SK-N-SH (cell line): Measurements from ENCODE around the gene PDXDC1. TPM values are rescaled to one million over a fixed set of nuclear protein-coding genes. Genes with fewer than 3 reads are reported as not detected.
A peak's percentile ranks its signal among the peaks of the same experiment; 100 is the strongest.
"Not testable (repeated sequence)": the region's sequence is repeated elsewhere in the genome, so short reads cannot be mapped to it uniquely, and the experiment has no call there.

Experiments used
- CTCF ChIA-PET: fragments of 300-600, 350-600 bp; formaldehyde crosslinking; extraction: SDS; loops from one replicate; lab custom pipeline; 2021; lab: Yijun Ruan, JAX
- POLR2A ChIA-PET: fragments of 350-600 bp; sonication (Branson Sonifier 250); formaldehyde crosslinking; extraction: SDS; loops from one replicate; lab custom pipeline; 2020; ENCODE audit warnings: antibody characterized with exemption, inconsistent platforms; lab: Yijun Ruan, JAX
- DNase-seq: peaks from one replicate; pipeline ENCODE4 v3.0.0; 2012
- H2AFZ ChIP-seq: fragments of 200-600 bp; sonication (generic); 2 replicates; pipeline ENCODE4 v1.8.1; 2016; ENCODE audit warnings: antibody characterized with exemption, mild to moderate bottlenecking, low read depth
- H3F3A ChIP-seq: fragments of 200-600 bp; sonication (generic); replicated peaks from 2 replicates; pipeline ENCODE3; 2016; ENCODE audit warnings: antibody characterized with exemption, mild to moderate bottlenecking; ENCODE audit not compliant: insufficient read depth
- H3K27ac ChIP-seq, 2 experiments: fragments of 200-500 bp in 1 of 2; fragments of 200-600 bp in 1 of 2; sonication (Bioruptor generic) in 1 of 2; sonication (generic), shearing (Covaris generic) in 1 of 2; 2 replicates each; pipeline versions ENCODE4 v1.5.1 to v1.6.1; 2014 to 2016; ENCODE audit warnings: low read depth in 2 of 2, inconsistent platforms in 1 of 2, low read length in 1 of 2, mild to moderate bottlenecking in 1 of 2, mixed read lengths in 1 of 2
- H3K27me3 ChIP-seq: fragments of 200-600 bp; sonication (generic), shearing (Covaris generic); 2 replicates; pipeline ENCODE4 v1.6.1; 2016; ENCODE audit warnings: mixed run types; ENCODE audit not compliant: insufficient read depth
- H3K36me3 ChIP-seq, 2 experiments: fragments of 200-500 bp in 1 of 2; fragments of 200-600 bp in 1 of 2; sonication (Bioruptor generic) in 1 of 2; sonication (generic) in 1 of 2; replicated peaks in 1 of 2; 2 replicates each; pipeline versions ENCODE3 to v1.5.1; 2014 to 2016; ENCODE audit warnings: low read length in 1 of 2, mild to moderate bottlenecking in 1 of 2; ENCODE audit not compliant: insufficient read depth in 2 of 2, control insufficient read depth in 1 of 2
- H3K4me1 ChIP-seq, 2 experiments: fragments of 200-500 bp in 1 of 2; fragments of 200-600 bp in 1 of 2; sonication (Bioruptor generic) in 1 of 2; sonication (generic), shearing (Covaris generic) in 1 of 2; 2 replicates each; pipeline versions ENCODE4 v1.5.1 to v1.6.1; 2014 to 2016; ENCODE audit warnings: low read depth in 1 of 2, low read length in 1 of 2, mixed run types in 1 of 2; ENCODE audit not compliant: insufficient read depth in 2 of 2, control insufficient read depth in 1 of 2
- H3K4me2 ChIP-seq: fragments of 200-600 bp; sonication (generic), shearing (Covaris generic); 2 replicates; pipeline ENCODE4 v1.6.1; 2017; ENCODE audit warnings: mixed run types
- H3K4me3 ChIP-seq, 2 experiments: fragments of 200-500 bp in 1 of 2; fragments of 200-600 bp in 1 of 2; sonication (Bioruptor generic) in 1 of 2; sonication (generic), shearing (Covaris generic) in 1 of 2; 2 replicates each; pipeline versions ENCODE4 v1.5.1 to v1.8.1; 2014 to 2016; ENCODE audit warnings: low read depth in 2 of 2, inconsistent platforms in 1 of 2, low read length in 1 of 2, mild to moderate bottlenecking in 1 of 2, mixed read lengths in 1 of 2, moderate library complexity in 1 of 2
- H3K79me2 ChIP-seq: fragments of 200-600 bp; sonication (generic); 2 replicates; pipeline ENCODE4 v1.8.1; 2017; ENCODE audit warnings: mild to moderate bottlenecking; ENCODE audit not compliant: insufficient read depth
- H3K9ac ChIP-seq: fragments of 200-600 bp; sonication (generic); 2 replicates; pipeline ENCODE4 v1.6.1; 2017; ENCODE audit warnings: mixed run types
- H3K9me2 ChIP-seq: fragments of 200-600 bp; sonication (generic); 2 replicates; pipeline ENCODE4 v1.6.1; 2017; ENCODE audit warnings: mixed run types
- H3K9me3 ChIP-seq: fragments of 200-600 bp; sonication (generic); 2 replicates; pipeline ENCODE4 v1.6.1; 2017; ENCODE audit warnings: mixed run types, mild to moderate bottlenecking, moderate library complexity
- H4K20me1 ChIP-seq: fragments of 200-600 bp; sonication (generic); 2 replicates; pipeline ENCODE4 v1.6.1; 2017; ENCODE audit warnings: mild to moderate bottlenecking, mixed run types; ENCODE audit not compliant: insufficient read depth
- CHD2 ChIP-seq: fragments of 150-350 bp; IDR thresholded peaks from 2 replicates; pipeline ENCODE4 v1.6.1; 2018; ENCODE audit warnings: low read length; ENCODE audit not compliant: partially characterized antibody
- CTCF ChIP-seq: fragments of 200-600 bp; sonication (generic); IDR thresholded peaks from 2 replicates; pipeline ENCODE4 v1.6.1; 2017; ENCODE audit warnings: antibody characterized with exemption, mild to moderate bottlenecking, moderate library complexity
- ELF1 ChIP-seq: IDR thresholded peaks from 2 replicates; pipeline ENCODE4 v1.4.0; 2012
- EP300 ChIP-seq, 2 experiments: IDR thresholded peaks; 2 replicates each; pipeline versions ENCODE4 v1.4.0 to v1.6.1; 2012; ENCODE audit warnings: borderline replicate concordance in 1 of 2, low read depth in 1 of 2, low read length in 1 of 2
- EZH2phosphoT487 ChIP-seq: fragments of 200-600 bp; sonication (generic); IDR thresholded peaks from 2 replicates; pipeline ENCODE4 v1.6.1; 2017; ENCODE audit warnings: low read depth, mixed run types, mild to moderate bottlenecking, antibody characterized with exemption, moderate library complexity, borderline replicate concordance
- FOXM1 ChIP-seq: IDR thresholded peaks from 2 replicates; pipeline ENCODE4 v1.4.0; 2012; ENCODE audit warnings: low read depth, mild to moderate bottlenecking
- GABPA ChIP-seq: IDR thresholded peaks from 2 replicates; pipeline ENCODE4 v1.4.0; 2012; ENCODE audit warnings: low read depth, mild to moderate bottlenecking
- GATA2 ChIP-seq: sonication (generic); formaldehyde crosslinking; IDR thresholded peaks from 2 replicates; pipeline ENCODE4 v1.5.0; 2020; ENCODE audit warnings: mild to moderate bottlenecking, missing genetic modification reagents
- JUND ChIP-seq: IDR thresholded peaks from 2 replicates; pipeline ENCODE4 v1.4.0; 2012
- MEF2A ChIP-seq: IDR thresholded peaks from 2 replicates; pipeline ENCODE4 v1.4.0; 2012; ENCODE audit warnings: low read depth, borderline replicate concordance
- MXI1 ChIP-seq: IDR thresholded peaks from 2 replicates; pipeline ENCODE4 v1.6.1; 2012; ENCODE audit warnings: mild to moderate bottlenecking, low read depth, low read length, improper control_type of control experiment
- NFIC ChIP-seq: IDR thresholded peaks from 2 replicates; pipeline ENCODE4 v1.4.0; 2012; ENCODE audit warnings: borderline replicate concordance
- NRF1 ChIP-seq: IDR thresholded peaks from 2 replicates; pipeline ENCODE4 v1.6.1; 2012; ENCODE audit warnings: low read depth, mild to moderate bottlenecking, low read length
- POLR2AphosphoS5 ChIP-seq: IDR thresholded peaks from 2 replicates; pipeline ENCODE4 v1.6.1; 2012; ENCODE audit warnings: low read depth, low read length
- RAD21 ChIP-seq: IDR thresholded peaks from 2 replicates; pipeline ENCODE4 v1.6.1; 2012; ENCODE audit warnings: mild to moderate bottlenecking, low read length
- RXRA ChIP-seq: IDR thresholded peaks from 2 replicates; pipeline ENCODE4 v1.4.0; 2012; ENCODE audit warnings: low read depth, mild to moderate bottlenecking, borderline replicate concordance
- SIN3A ChIP-seq: IDR thresholded peaks from 2 replicates; pipeline ENCODE4 v1.6.1; 2012; ENCODE audit warnings: low read depth, mild to moderate bottlenecking, low read length, moderate library complexity, borderline replicate concordance
- YY1 ChIP-seq: IDR thresholded peaks from 2 replicates; pipeline ENCODE4 v1.4.0; 2012; ENCODE audit warnings: low read depth, mild to moderate bottlenecking
- ZBTB33 ChIP-seq: IDR thresholded peaks from 2 replicates; pipeline ENCODE4 v1.4.0; 2012; ENCODE audit warnings: low read depth, borderline replicate concordance
- WGBS: methylation state at CpG from one replicate; pipeline ENCODE4 v1.1.6; 2017; ENCODE audit warnings: low lambda C conversion rate; 5-methylcytosine and 5-hydroxymethylcytosine counted together
- polyA plus RNA-seq, 3 experiments: library from polyadenylated mRNA; depleted of rRNA; stranded (reverse); fragments of >200 nt; gene quantifications; 2 replicates each; pipeline ENCODE4 v1.2.3, GENCODE V29; 2012
- TF ChIP-seq, protein P1 (sequence below): fragments of 150-350 bp; IDR thresholded peaks from 2 replicates; pipeline ENCODE4 v1.6.1; 2017; ENCODE audit warnings: antibody characterized with exemption, low read length, low read depth, borderline replicate concordance
- TF ChIP-seq, protein P2 (sequence below): fragments of 150-350 bp; IDR thresholded peaks from 2 replicates; pipeline ENCODE4 v1.6.1; 2016; ENCODE audit warnings: mild to moderate bottlenecking, low read depth, low read length

PDXDC1 gene
- polyA plus RNA-seq, 1 of the 3 experiments (the other 2 are of a cell fraction), result 37.4 TPM

- TF ChIP-seq RAD21, result peak; percentile 4; the same call in 1 of the 2 replicates
- TF ChIP-seq CTCF, result peak; percentile 39
- TF ChIP-seq, all 33 proteins: peak for 2; not testable (repeated sequence) for 31
- DNase-seq, result not testable (repeated sequence)
Measured at GRCh38 chr16:15071916-15072769, 97.3 kb downstream of the PDXDC1 start.

GRCh38 chr16:15073101-15073500 lies 98.3 kb downstream of the PDXDC1 start:
- peaks cover 20% of the 10 kb centered on the region for H3F3A ChIP-seq
- no peaks in the 10 kb centered on the region for H3K9me2 ChIP-seq
- no peak overlapping the region for H3K4me3 ChIP-seq
- H3K4me1 ChIP-seq, result no peaks in the 10 kb centered on the region
- H3K27ac ChIP-seq, result no peak overlapping the region
- H3K79me2 ChIP-seq, result 0 out of 2 replicates have a peak, but pooled peaks cover 3% of the 10 kb centered on the region
- no peak overlapping the region for H3K4me2 ChIP-seq
- H3K36me3 ChIP-seq, result peaks cover 50 to 56% of the 10 kb centered on the region in 2 experiments
- 98% methylated on average over 6 of the region's 6 CpGs for WGBS
- H2AFZ ChIP-seq, result no peak overlapping the region
- POLR2A ChIA-PET, result interaction anchor here (1.2 kb wide), 1 partner anchor 21 kb away, joined by 3 read pairs; the partner anchor contains the start of gene RRN3
- TF ChIP-seq POLR2AphosphoS5, result no peak
- TF ChIP-seq CHD2, result no peak
- TF ChIP-seq EP300 (IDR thresholded peaks at IDR 0.05; ENCODE audit: borderline replicate concordance in 1 of 2, low read depth in 1 of 2, low read length in 1 of 2), result no peak
- no peak for TF ChIP-seq FOXM1
- no peak for TF ChIP-seq SIN3A
- TF ChIP-seq NRF1, result no peak
- TF ChIP-seq, protein P1, sequence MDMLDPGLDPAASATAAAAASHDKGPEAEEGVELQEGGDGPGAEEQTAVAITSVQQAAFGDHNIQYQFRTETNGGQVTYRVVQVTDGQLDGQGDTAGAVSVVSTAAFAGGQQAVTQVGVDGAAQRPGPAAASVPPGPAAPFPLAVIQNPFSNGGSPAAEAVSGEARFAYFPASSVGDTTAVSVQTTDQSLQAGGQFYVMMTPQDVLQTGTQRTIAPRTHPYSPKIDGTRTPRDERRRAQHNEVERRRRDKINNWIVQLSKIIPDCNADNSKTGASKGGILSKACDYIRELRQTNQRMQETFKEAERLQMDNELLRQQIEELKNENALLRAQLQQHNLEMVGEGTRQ, result no peak
- TF ChIP-seq MEF2A, result no peak
- TF ChIP-seq ZBTB33, result no peak
- TF ChIP-seq JUND, result no peak
- TF ChIP-seq MXI1, result no peak
- TF ChIP-seq, protein P2, sequence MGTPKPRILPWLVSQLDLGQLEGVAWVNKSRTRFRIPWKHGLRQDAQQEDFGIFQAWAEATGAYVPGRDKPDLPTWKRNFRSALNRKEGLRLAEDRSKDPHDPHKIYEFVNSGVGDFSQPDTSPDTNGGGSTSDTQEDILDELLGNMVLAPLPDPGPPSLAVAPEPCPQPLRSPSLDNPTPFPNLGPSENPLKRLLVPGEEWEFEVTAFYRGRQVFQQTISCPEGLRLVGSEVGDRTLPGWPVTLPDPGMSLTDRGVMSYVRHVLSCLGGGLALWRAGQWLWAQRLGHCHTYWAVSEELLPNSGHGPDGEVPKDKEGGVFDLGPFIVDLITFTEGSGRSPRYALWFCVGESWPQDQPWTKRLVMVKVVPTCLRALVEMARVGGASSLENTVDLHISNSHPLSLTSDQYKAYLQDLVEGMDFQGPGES, result no peak
- no peak for TF ChIP-seq ELF1
- TF ChIP-seq RXRA, result no peak
- TF ChIP-seq YY1, result no peak
- no peak for TF ChIP-seq GATA2 (CRISPR knock-in tag)
- TF ChIP-seq GABPA, result no peak
- TF ChIP-seq RAD21, result no peak
- TF ChIP-seq EZH2phosphoT487, result no peak
- TF ChIP-seq NFIC, result no peak
- H3K9ac ChIP-seq, result no peak overlapping the region
- no peak for DNase-seq
- CTCF ChIA-PET, result interaction anchor here (0.8 to 1.8 kb wide), 3 partner anchors 15 to 18 kb away, joined by 3 to 6 read pairs (median 5); partner anchors contain the start of gene NTAN1
- H3K27me3 ChIP-seq, result no peaks in the 10 kb centered on the region
- no peaks in the 10 kb centered on the region for H4K20me1 ChIP-seq
- no peaks in the 10 kb centered on the region for H3K9me3 ChIP-seq

More at GRCh38 chr16:15071916-15072769, 97.3 kb downstream of the PDXDC1 start:
- not testable (repeated sequence) for H3K9me2 ChIP-seq, H3K4me2 ChIP-seq, H3K79me2 ChIP-seq, H3K27ac ChIP-seq, H3K4me1 ChIP-seq, H4K20me1 ChIP-seq, H2AFZ ChIP-seq, H3K9me3 ChIP-seq, H3K9ac ChIP-seq, H3K4me3 ChIP-seq, H3K27me3 ChIP-seq
- ChIA-PET CTCF (interaction anchor here (0.8 to 1.3 kb wide), 2 partner anchors 14 to 18 kb away, joined by 3 to 5 read pairs; no protein-coding TSS in a partner anchor), POLR2A (interaction anchor here (1.2 kb wide), 1 partner anchor 22 kb away, joined by 3 read pairs; the partner anchor contains the start of gene RRN3)
- peaks cover 50 to 57% of the 10 kb centered on the region in 2 experiments for H3K36me3 ChIP-seq
- WGBS, result 54% methylated on average over 15 of the region's 16 CpGs
- H3F3A ChIP-seq, result peaks cover 20% of the 10 kb centered on the region
